Kidney (tissue), 14 donors: ENCODE measurements around the gene TRAPPC8. TPM values are rescaled to one million over a fixed set of nuclear protein-coding genes. Genes with fewer than 3 reads are reported as not detected.
"Not testable (repeated sequence)": the region's sequence is repeated elsewhere in the genome, so short reads cannot be mapped to it uniquely, and the experiment has no call there.

Source experiments
- DNase-seq, 5 donors: peaks; one replicate each; pipeline ENCODE4 v3.0.0-alpha.2; 2013 to 2020
- FAIRE-seq: peaks from 2 replicates; lab custom pipeline; 2012; peaks lifted over from hg19 to GRCh38; lab: Jason Lieb, UNC
- H3K27ac ChIP-seq, 2 donors: one replicate each; pipeline ENCODE4 v1.7.0; 2013; ENCODE audit warnings: low read depth in 2 of 2, low read length in 2 of 2, inconsistent platforms in 1 of 2
- H3K27me3 ChIP-seq: one replicate; pipeline ENCODE4 v1.7.1; 2013; ENCODE audit warnings: low read length, inconsistent platforms; ENCODE audit not compliant: control insufficient read depth, insufficient read depth
- H3K36me3 ChIP-seq, 3 donors: one replicate each; pipeline versions ENCODE4 v1.7.0 to v1.7.1; 2013; ENCODE audit warnings: low read length in 3 of 3, control low read depth in 1 of 3, inconsistent platforms in 1 of 3; ENCODE audit not compliant: insufficient read depth in 3 of 3, control insufficient read depth in 2 of 3
- H3K4me1 ChIP-seq, 3 donors: one replicate each; pipeline versions ENCODE4 v1.7.0 to v1.7.1; 2013; ENCODE audit warnings: low read length in 3 of 3, inconsistent platforms in 1 of 3, low read depth in 1 of 3; ENCODE audit not compliant: control insufficient read depth in 2 of 3, insufficient read depth in 2 of 3
- H3K4me3 ChIP-seq, 3 donors: one replicate each; pipeline versions ENCODE4 v1.7.0 to v1.8.1; 2013; ENCODE audit warnings: low read length in 3 of 3, control low read depth in 1 of 3, inconsistent platforms in 1 of 3
- H3K9ac ChIP-seq, 3 donors: one replicate each; pipeline versions ENCODE4 v1.7.0 to v1.7.1; 2013; ENCODE audit warnings: low read length in 3 of 3, control low read depth in 1 of 3, inconsistent platforms in 1 of 3
- H3K9me3 ChIP-seq, 3 donors: one replicate each; pipeline versions ENCODE4 v1.7.0 to v1.7.1; 2013; ENCODE audit warnings: low read length in 3 of 3, control low read depth in 1 of 3, inconsistent platforms in 1 of 3; ENCODE audit not compliant: control insufficient read depth in 2 of 3, insufficient read depth in 1 of 3
- intact Hi-C: fragments of 100-400 bp; cut with DNase I; formaldehyde crosslinking; loops from one replicate; pipeline ENCODE4 v1.11.1; 2022
- polyA plus RNA-seq: library from polyadenylated mRNA; stranded (reverse); fragments of 350-450 nt; fragmentation: Illumina TruSeq; extraction: RNeasy Lipid Tissue Mini Kit (QIAGEN cat#74804); gene quantifications from one replicate; pipeline ENCODE4 v1.2.3, GENCODE V29; 2014; ENCODE audit warnings: low read depth, low replicate concordance; ENCODE audit not compliant: insufficient read depth
- total RNA-seq: library from RNA; stranded (reverse); fragmentation: NEBNext Ultra II Directional; extraction: Animal tissue kit (Norgen Biotek cat#: 25700); gene quantifications from one replicate; pipeline ENCODE4 v1.2.1, GENCODE V29; 2021
- TF ChIP-seq, protein P1 (sequence below): IDR thresholded peaks from 3 replicates; pipeline ENCODE4 v1.5.1; 2012; ENCODE audit warnings: mild to moderate bottlenecking, moderate library complexity, borderline replicate concordance; ENCODE audit not compliant: insufficient read depth; ENCODE audit errors: extremely low read depth
- donor health status: control.
- donor health status: control.
- donor health status: control.
- donor health status: control.
- donor health status: control.
- donor health status: DM: yes; HTN: yes; CAD: no.
- donor health status: Normal renal cell carcinoma (clear cell type).

Gene TRAPPC8
- total and polyA plus RNA-seq, 2 donors from 2014 or later: 28.7 to 44.6 TPM

DNA sequence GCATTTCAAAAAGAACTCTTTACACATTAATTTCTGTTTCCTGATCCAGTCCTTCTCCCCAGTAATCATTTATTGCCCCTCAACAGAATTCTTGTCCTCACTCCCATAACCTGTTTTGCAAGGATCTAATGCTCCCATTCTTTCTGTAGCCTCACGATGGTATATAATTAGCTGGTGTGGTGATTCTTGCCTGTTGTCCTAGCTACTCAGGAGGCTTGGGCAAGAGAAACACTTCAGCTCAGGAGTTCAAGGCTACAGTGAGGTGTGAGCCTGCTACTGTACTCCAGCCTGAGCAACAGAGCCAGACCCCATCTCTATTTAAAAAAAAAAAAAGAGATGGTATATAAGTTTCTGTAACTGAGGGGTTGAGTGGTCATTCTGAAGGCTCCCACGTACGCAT is 7.7 kb upstream of the TRAPPC8 start:
- no peaks in the 10 kb centered on the region for H3K27me3 ChIP-seq
- no peaks in the 10 kb centered on the region for H3K36me3 ChIP-seq
- DNase-seq: peak in 2 of 5 donors; percentile 8 to 16
- no peak overlapping the region for H3K9ac ChIP-seq
- FAIRE-seq: no peak
- intact Hi-C loops: no loop called here
- no peak overlapping the region for H3K4me3 ChIP-seq
- H3K27ac ChIP-seq: no peak overlapping the region
- H3K4me1 ChIP-seq: no peaks in the 10 kb centered on the region
- H3K9me3 ChIP-seq: no peaks in the 10 kb centered on the region
- TF ChIP-seq, protein P1, sequence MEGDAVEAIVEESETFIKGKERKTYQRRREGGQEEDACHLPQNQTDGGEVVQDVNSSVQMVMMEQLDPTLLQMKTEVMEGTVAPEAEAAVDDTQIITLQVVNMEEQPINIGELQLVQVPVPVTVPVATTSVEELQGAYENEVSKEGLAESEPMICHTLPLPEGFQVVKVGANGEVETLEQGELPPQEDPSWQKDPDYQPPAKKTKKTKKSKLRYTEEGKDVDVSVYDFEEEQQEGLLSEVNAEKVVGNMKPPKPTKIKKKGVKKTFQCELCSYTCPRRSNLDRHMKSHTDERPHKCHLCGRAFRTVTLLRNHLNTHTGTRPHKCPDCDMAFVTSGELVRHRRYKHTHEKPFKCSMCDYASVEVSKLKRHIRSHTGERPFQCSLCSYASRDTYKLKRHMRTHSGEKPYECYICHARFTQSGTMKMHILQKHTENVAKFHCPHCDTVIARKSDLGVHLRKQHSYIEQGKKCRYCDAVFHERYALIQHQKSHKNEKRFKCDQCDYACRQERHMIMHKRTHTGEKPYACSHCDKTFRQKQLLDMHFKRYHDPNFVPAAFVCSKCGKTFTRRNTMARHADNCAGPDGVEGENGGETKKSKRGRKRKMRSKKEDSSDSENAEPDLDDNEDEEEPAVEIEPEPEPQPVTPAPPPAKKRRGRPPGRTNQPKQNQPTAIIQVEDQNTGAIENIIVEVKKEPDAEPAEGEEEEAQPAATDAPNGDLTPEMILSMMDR: no peak

DNA sequence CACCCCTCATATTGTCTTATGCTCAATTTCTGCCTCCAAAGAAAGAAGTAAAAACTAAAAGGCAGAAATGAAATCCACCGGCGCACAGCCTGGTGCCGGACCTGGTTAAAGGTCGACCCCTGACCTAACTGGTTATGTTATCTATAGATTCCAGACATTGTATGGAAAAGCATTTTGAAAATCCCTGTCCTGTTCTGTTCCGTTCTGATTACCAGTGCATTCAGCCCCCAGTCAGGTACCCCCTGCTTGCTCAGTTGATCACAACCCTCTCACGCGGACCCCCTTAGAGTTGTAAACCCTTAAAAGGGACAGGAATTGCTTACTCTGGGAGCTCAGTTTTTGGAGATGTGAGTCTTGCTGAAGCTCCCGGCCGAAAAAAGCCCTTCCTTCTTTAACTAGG is 5.4 kb upstream of the TRAPPC8 start:
- H3K27me3 ChIP-seq, H3K4me1 ChIP-seq, FAIRE-seq, H3K4me3 ChIP-seq, intact Hi-C loops, H3K36me3 ChIP-seq, H3K27ac ChIP-seq, H3K9me3 ChIP-seq, H3K9ac ChIP-seq, DNase-seq: not testable (repeated sequence)

DNA sequence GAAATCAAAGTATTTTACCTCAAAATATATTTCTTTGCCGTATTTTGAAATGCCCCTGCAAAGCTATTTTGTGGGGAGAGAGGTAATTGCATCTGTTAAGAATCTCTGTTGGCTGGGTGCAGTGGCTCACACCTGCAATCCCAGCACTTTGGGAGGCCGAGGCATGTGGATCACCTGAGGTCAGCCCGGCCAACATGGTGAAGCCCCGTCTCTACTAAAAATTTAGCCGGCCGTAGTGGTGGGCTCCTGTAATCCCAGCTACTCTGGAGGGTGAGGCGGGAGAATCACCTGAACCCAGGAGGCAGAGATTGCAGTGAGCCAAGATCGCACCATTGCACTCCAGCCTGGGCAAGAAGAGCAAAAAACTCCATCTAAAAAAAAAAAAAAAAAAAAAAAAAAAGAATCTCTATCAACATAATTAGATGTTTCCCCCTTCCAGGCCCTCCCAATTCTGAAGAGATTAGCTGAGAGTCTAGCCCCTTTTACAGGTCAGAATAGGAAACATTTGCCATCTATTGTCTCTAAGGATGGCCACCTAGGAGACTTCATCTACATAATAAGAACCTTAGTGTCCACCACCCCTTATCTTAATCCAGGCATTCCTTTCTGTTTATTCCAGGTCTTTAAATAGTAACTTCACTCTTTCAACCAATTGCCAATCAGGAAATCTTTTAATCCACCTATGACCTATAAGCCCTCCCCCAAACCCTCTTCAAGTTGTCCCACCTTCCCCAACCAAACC is 3.5 kb upstream of the TRAPPC8 start:
- Histone ChIP-seq H3K4me1 (peaks cover 0 to 3% (median 0%) of the 10 kb centered on the region in 3 donors), H3K27me3 (no peaks in the 10 kb centered on the region), H3K36me3 (no peaks in the 10 kb centered on the region), H3K9me3 (no peaks in the 10 kb centered on the region), H3K4me3 (no peak overlapping the region), H3K27ac (no peak overlapping the region), H3K9ac (no peak overlapping the region)
- intact Hi-C loops: no loop called here
- DNase-seq: no peak
- FAIRE-seq: no peak
- TF ChIP-seq, protein P1: no peak

DNA sequence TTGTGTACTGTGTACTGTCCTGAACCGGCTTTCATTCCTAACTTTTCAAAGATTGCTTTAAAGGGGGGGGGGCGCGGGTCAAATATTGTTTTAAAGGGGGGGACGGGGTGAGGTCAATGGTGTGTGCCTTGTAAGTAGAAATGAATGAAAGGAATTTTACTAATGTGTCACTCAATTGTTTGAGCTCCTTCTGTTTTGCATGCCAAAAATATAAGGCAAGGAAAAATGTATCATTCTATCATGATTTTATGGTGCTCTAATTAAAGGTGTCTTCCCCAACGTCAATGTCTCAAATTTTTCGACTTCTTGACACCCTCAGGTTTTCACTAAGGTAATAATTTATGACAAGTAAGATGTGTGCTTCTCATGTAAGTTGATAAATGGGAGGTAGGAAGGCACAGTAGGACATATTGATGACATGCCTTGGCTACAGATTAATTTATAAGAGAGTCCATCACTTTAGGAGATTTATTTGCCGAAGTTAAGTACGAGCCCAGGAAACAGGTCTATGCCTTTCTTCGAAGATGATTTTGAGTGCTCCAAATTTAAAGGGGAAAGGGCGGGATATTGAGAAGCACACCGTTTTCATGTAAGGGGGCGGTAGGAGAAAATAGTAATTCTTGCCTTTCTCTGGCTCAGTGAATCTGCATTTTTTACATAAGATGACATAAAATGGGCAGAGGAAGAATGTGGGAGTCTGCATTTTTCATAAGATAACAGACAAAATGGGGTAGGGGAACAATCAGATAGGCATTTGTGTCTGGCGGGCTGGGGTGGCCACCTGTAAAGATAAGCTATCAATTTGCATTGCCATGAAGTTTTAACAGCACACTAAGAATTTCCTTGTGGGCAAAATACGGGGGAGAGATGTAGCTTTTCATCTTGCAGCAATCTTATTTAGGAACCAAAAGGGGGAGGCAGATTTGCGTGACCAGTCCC is 1.2 kb upstream of the TRAPPC8 start:
- Histone ChIP-seq H3K27ac (peak overlapping the region in 1 of 2 donors; percentile 76), H3K4me3 (peak overlapping the region; percentile 90 to 98 (median 97)), H3K27me3 (no peaks in the 10 kb centered on the region), H3K9me3 (no peaks in the 10 kb centered on the region), H3K36me3 (no peaks in the 10 kb centered on the region), H3K9ac (peak overlapping the region in 2 of 3 donors; percentile 79 to 91), H3K4me1 (peaks cover 0 to 3% (median 0%) of the 10 kb centered on the region in 3 donors)
- DNase-seq: peak in 2 of 5 donors; percentile 5
- TF ChIP-seq, protein P1: no peak
- intact Hi-C loops: no loop called here
- no peak for FAIRE-seq
